Transverse colon (tissue), 4 donors: ENCODE results near the gene CPTP. TPM values are rescaled to one million over a fixed set of nuclear protein-coding genes. Genes with fewer than 3 reads are reported as not detected.

ENCODE experiments used
- DNase-seq: peaks from one replicate; pipeline ENCODE4 v3.0.0-alpha.2; 2019
- H3K27ac ChIP-seq, 4 donors: fragments of 200-600 bp; sonication (generic); 2 replicates each; pipeline ENCODE4 v1.5.1; 2016 to 2018; ENCODE audit warnings: inconsistent platforms in 4 of 4
- H3K27me3 ChIP-seq: fragments of 200-600 bp; sonication (generic); 2 replicates; pipeline ENCODE4 v1.5.1; 2017; ENCODE audit warnings: inconsistent platforms
- H3K36me3 ChIP-seq, 4 donors: fragments of 200-600 bp; sonication (generic); 2 replicates each; pipeline ENCODE4 v1.5.1; 2017 to 2019; ENCODE audit warnings: inconsistent platforms in 4 of 4
- H3K4me1 ChIP-seq, 4 donors: fragments of 200-600 bp; sonication (generic); 2 replicates each; pipeline ENCODE4 v1.5.1; 2017 to 2020; ENCODE audit warnings: inconsistent platforms in 4 of 4
- H3K4me3 ChIP-seq, 4 donors: fragments of 200-600 bp; sonication (generic); 1 replicate in 1 of 4; 2 replicates in 3 of 4; pipeline versions ENCODE4 v1.5.1 to v1.6.1; 2017 to 2019; ENCODE audit warnings: inconsistent platforms in 4 of 4
- H3K9me3 ChIP-seq, 2 donors: fragments of 200-600 bp; sonication (generic); 2 replicates each; pipeline ENCODE4 v1.5.1; 2017 to 2019; ENCODE audit warnings: inconsistent platforms in 2 of 2
- EP300 ChIP-seq: sonication (generic); formaldehyde crosslinking; IDR thresholded peaks from one replicate; pipeline ENCODE4 v1.6.1; 2017; ENCODE audit warnings: antibody characterized with exemption, low read depth
- POLR2A ChIP-seq: fragments of 450-650 bp; IDR thresholded peaks from one replicate; pipeline ENCODE4 v1.6.1; 2016; ENCODE audit warnings: antibody characterized with exemption, mild to moderate bottlenecking, moderate library complexity
- POLR2AphosphoS5 ChIP-seq, 3 donors: sonication (generic); formaldehyde crosslinking; IDR thresholded peaks; one replicate each; pipeline ENCODE4 v1.6.1; 2016; ENCODE audit warnings: antibody characterized with exemption in 3 of 3
- WGBS, 2 donors: methylation state at CpG; one replicate each; pipeline ENCODE4 v1.1.5; 2018; ENCODE audit warnings: low coverage in 1 of 2; 5-methylcytosine and 5-hydroxymethylcytosine counted together
- in situ Hi-C, 4 donors: fragments of 200-750 bp; cut with MboI; loops; one replicate each; pipeline versions ENCODE4 v1.15.0 to v1.15.1; 2017; ENCODE audit warnings: low sequenced_read_pairs in 3 of 4, low pct_ligation_motif_present in 1 of 4, low pct_unique_long_range_greater_than_20kb in 1 of 4
- intact Hi-C: fragments of 100-400 bp; cut with DNase I; formaldehyde crosslinking; loops from one replicate; pipeline ENCODE4 v1.15.1; 2023; ENCODE audit warnings: low total_unique reads
- total RNA-seq, 4 donors: library from RNA; depleted of rRNA; stranded (reverse); fragments of >200 nt; gene quantifications; one replicate each; pipeline ENCODE4 v1.1.0, GENCODE V29; 2016
- TF ChIP-seq, protein P1 (sequence below), 5 experiments: fragments of 200-600 bp in 3 of 5; fragments of 450-650 bp in 2 of 5; sonication (generic) in 3 of 5; IDR thresholded peaks; 1 replicate in 2 of 5; 2 replicates in 3 of 5; pipeline ENCODE4 v1.5.1; 2016 to 2017; ENCODE audit warnings: antibody characterized with exemption in 5 of 5, inconsistent platforms in 3 of 5, mild to moderate bottlenecking in 2 of 5, moderate library complexity in 1 of 5

CPTP gene
- total RNA-seq, 4 donors from 2014 or later: 48.0 to 134 (median 77.7) TPM

DNA sequence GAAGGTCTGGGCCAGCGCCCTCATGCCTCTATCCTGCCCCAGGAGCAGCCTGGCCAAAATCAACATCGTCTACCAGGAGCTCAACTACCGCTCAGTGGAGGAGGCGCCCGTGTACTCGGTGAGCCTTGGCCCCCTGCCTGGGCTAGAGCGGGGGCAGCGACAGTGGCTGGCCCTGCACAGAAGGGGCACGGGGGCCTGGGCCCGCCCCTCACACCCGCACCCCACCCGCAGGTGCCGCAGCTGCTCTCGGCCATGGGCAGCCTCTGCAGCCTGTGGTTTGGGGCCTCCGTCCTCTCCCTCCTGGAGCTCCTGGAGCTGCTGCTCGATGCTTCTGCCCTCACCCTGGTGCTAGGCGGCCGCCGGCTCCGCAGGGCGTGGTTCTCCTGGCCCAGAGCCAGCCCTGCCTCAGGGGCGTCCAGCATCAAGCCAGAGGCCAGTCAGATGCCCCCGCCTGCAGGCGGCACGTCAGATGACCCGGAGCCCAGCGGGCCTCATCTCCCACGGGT, 33.5 kb upstream of the CPTP start:
- intact Hi-C loops (loop anchor here (2.0 kb wide), 1 partner anchor 168 kb away; no protein-coding TSS in a partner anchor), in situ Hi-C loops (no loop called here)
- peaks cover 19% of the 10 kb centered on the region for H3K27me3 ChIP-seq
- H3K9me3 ChIP-seq: no peaks in the 10 kb centered on the region
- 34% methylated on average over 18 of the region's 28 CpGs; no CpG with 5 or more reads in 1 of the 2 donors for WGBS, 2 donors
- no peaks in the 10 kb centered on the region for H3K36me3 ChIP-seq
- peak; percentile 45 for DNase-seq
- no peak overlapping the region for H3K4me3 ChIP-seq
- peaks cover 0 to 12% (median 11%) of the 10 kb centered on the region in 4 donors for H3K4me1 ChIP-seq
- H3K27ac ChIP-seq: no peak overlapping the region
- TF ChIP-seq, protein P1, sequence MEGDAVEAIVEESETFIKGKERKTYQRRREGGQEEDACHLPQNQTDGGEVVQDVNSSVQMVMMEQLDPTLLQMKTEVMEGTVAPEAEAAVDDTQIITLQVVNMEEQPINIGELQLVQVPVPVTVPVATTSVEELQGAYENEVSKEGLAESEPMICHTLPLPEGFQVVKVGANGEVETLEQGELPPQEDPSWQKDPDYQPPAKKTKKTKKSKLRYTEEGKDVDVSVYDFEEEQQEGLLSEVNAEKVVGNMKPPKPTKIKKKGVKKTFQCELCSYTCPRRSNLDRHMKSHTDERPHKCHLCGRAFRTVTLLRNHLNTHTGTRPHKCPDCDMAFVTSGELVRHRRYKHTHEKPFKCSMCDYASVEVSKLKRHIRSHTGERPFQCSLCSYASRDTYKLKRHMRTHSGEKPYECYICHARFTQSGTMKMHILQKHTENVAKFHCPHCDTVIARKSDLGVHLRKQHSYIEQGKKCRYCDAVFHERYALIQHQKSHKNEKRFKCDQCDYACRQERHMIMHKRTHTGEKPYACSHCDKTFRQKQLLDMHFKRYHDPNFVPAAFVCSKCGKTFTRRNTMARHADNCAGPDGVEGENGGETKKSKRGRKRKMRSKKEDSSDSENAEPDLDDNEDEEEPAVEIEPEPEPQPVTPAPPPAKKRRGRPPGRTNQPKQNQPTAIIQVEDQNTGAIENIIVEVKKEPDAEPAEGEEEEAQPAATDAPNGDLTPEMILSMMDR (IDR thresholded peaks at IDR 0.05): no peak
- TF ChIP-seq POLR2A: no peak
- no peak for TF ChIP-seq POLR2AphosphoS5 (IDR thresholded peaks at IDR 0.05)
- no peak for TF ChIP-seq EP300

DNA sequence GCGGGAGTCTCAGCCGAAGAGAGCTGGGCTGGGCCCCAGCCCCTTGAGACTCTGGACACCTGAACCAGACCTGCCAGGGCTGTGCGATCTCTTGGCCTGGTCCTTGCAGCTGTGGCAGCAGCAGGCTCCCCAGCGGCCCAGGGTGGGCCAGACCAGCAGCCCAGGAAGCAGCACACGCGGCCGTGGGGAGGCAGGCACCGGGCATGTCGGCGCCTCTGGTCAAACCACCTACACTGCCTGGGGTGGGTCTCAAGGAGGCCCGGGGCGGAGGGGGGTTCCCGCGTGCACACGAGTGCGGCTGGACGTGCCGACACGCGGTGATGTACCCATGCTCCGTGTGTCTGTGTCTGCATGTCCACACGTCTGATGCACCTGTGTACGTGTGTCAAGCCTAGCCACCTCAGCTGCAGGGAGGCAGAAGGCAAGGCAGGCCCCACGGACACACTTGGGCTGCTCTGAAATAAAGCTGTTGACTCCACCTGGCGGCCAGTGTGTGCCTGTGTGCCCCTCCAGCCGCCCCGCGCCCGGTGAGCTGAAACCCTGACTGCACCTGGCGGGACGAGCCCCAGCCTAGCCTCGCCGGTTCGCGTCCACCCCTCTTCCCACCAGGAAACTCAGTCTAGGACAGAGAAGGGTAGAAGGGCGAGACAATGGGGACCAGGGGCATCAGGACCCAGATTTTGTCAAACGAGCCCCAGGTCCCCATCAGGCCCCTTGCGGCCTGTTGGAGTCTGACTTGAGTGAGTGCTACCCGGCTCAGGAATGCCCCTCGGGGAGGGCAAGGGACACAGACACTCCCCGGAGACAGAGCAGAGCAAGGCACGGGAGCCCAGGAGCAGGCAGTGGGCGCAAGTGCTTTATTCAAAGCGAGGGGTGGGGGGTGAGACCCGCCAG, 32.8 kb upstream of the CPTP start:
- peaks cover 0 to 12% (median 10%) of the 10 kb centered on the region in 4 donors for H3K4me1 ChIP-seq
- WGBS, 2 donors: 55% methylated on average over 25 of the region's 45 CpGs; no CpG with 5 or more reads in 1 of the 2 donors
- H3K27me3 ChIP-seq: peaks cover 12% of the 10 kb centered on the region
- no peak overlapping the region for H3K27ac ChIP-seq
- H3K36me3 ChIP-seq: no peaks in the 10 kb centered on the region
- in situ Hi-C loops (no loop called here), intact Hi-C loops (loop anchor here (2.0 kb wide), 1 partner anchor 169 kb away; no protein-coding TSS in a partner anchor)
- TF ChIP-seq, protein P1 (IDR thresholded peaks at IDR 0.05): peak; percentile 61 to 91 (median 70)
- TF ChIP-seq POLR2AphosphoS5 (IDR thresholded peaks at IDR 0.05) (peak in 1 of 3 donors; percentile 6), EP300 (no peak), POLR2A (no peak)
- no peaks in the 10 kb centered on the region for H3K9me3 ChIP-seq
- peak; percentile 85 for DNase-seq
- H3K4me3 ChIP-seq: no peak overlapping the region

DNA sequence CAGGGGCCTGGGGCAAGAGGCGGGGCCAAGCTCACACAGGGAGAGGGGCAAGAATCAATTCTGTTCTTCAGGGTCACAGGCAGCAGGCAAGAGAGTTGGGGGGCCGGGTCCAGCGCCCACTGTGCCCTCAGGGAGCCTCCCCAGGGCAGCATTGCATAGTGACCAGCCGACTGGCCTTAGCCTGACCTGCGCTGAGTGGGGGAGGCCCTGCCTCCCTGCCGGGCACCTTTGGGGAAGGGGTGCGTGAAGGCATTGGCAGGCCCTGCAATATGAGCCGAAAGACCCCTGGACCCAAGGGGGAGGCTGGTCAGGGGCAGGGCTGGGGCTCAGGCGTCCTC, 32.2 kb upstream of the CPTP start:
- TF ChIP-seq, protein P1 (IDR thresholded peaks at IDR 0.05): no peak
- no peak for TF ChIP-seq POLR2A
- no peak for TF ChIP-seq EP300
- no peak for TF ChIP-seq POLR2AphosphoS5 (IDR thresholded peaks at IDR 0.05)
- in situ Hi-C loops (no loop called here), intact Hi-C loops (no loop called here)
- H3K36me3 ChIP-seq: no peaks in the 10 kb centered on the region
- peaks cover 6% of the 10 kb centered on the region for H3K27me3 ChIP-seq
- no peaks in the 10 kb centered on the region for H3K9me3 ChIP-seq
- no peak overlapping the region for H3K27ac ChIP-seq
- H3K4me3 ChIP-seq: no peak overlapping the region
- peaks cover 0 to 12% (median 10%) of the 10 kb centered on the region in 4 donors for H3K4me1 ChIP-seq
- DNase-seq: no peak
- WGBS, 2 donors: 91% methylated on average over 8 of the region's 9 CpGs; no CpG with 5 or more reads in 1 of the 2 donors

DNA sequence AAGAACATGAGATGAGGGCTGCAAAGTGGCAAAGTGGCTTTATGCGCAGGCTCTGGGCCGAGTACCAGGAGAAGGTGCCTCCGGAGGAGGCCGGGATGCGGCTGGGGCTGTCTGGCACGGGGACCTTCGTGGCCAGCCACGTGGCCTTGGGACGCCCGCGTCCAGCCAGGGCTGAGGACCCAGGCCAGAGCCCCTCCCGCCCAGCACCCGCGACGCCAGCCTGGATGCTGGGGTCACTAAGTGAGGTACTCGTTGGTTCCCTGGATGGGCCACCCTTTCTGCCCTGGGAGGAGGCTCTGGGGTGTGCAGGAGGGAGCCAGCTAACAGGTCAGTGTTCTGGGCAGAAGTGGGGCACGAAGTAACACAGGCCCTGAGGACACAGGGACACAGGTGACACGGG, 31.8 kb upstream of the CPTP start:
- Histone ChIP-seq H3K27me3 (peaks cover 2% of the 10 kb centered on the region), H3K27ac (no peak overlapping the region), H3K9me3 (no peaks in the 10 kb centered on the region), H3K4me1 (peaks cover 0 to 12% (median 10%) of the 10 kb centered on the region in 4 donors), H3K4me3 (no peak overlapping the region), H3K36me3 (no peaks in the 10 kb centered on the region)
- intact Hi-C loops: no loop called here
- DNase-seq: no peak
- in situ Hi-C loops: no loop called here
- TF ChIP-seq POLR2A (no peak), EP300 (no peak), POLR2AphosphoS5 (IDR thresholded peaks at IDR 0.05) (no peak)
- TF ChIP-seq, protein P1 (IDR thresholded peaks at IDR 0.05): no peak
- WGBS, 2 donors: 95% methylated on average over 16 of the region's 18 CpGs; no CpG with 5 or more reads in 1 of the 2 donors
